Kidney (tissue), 14 donors: Measurements from ENCODE around the gene PDE1C. TPM values are rescaled to one million over a fixed set of nuclear protein-coding genes. Genes with fewer than 3 reads are reported as not detected.
A peak's percentile ranks its signal among the peaks of the same experiment; 100 is the strongest.

Source experiments
- DNase-seq, 5 donors: peaks; one replicate each; pipeline ENCODE4 v3.0.0-alpha.2; 2013 to 2020
- FAIRE-seq: peaks from 2 replicates; lab custom pipeline; 2012; peaks lifted over from hg19 to GRCh38; lab: Jason Lieb, UNC
- H3K27ac ChIP-seq, 2 donors: one replicate each; pipeline ENCODE4 v1.7.0; 2013; ENCODE audit warnings: low read depth in 2 of 2, low read length in 2 of 2, inconsistent platforms in 1 of 2
- H3K27me3 ChIP-seq: one replicate; pipeline ENCODE4 v1.7.1; 2013; ENCODE audit warnings: low read length, inconsistent platforms; ENCODE audit not compliant: control insufficient read depth, insufficient read depth
- H3K36me3 ChIP-seq, 3 donors: one replicate each; pipeline versions ENCODE4 v1.7.0 to v1.7.1; 2013; ENCODE audit warnings: low read length in 3 of 3, control low read depth in 1 of 3, inconsistent platforms in 1 of 3; ENCODE audit not compliant: insufficient read depth in 3 of 3, control insufficient read depth in 2 of 3
- H3K4me1 ChIP-seq, 3 donors: one replicate each; pipeline versions ENCODE4 v1.7.0 to v1.7.1; 2013; ENCODE audit warnings: low read length in 3 of 3, inconsistent platforms in 1 of 3, low read depth in 1 of 3; ENCODE audit not compliant: control insufficient read depth in 2 of 3, insufficient read depth in 2 of 3
- H3K4me3 ChIP-seq, 3 donors: one replicate each; pipeline versions ENCODE4 v1.7.0 to v1.8.1; 2013; ENCODE audit warnings: low read length in 3 of 3, control low read depth in 1 of 3, inconsistent platforms in 1 of 3
- H3K9ac ChIP-seq, 3 donors: one replicate each; pipeline versions ENCODE4 v1.7.0 to v1.7.1; 2013; ENCODE audit warnings: low read length in 3 of 3, control low read depth in 1 of 3, inconsistent platforms in 1 of 3
- H3K9me3 ChIP-seq, 3 donors: one replicate each; pipeline versions ENCODE4 v1.7.0 to v1.7.1; 2013; ENCODE audit warnings: low read length in 3 of 3, control low read depth in 1 of 3, inconsistent platforms in 1 of 3; ENCODE audit not compliant: control insufficient read depth in 2 of 3, insufficient read depth in 1 of 3
- intact Hi-C: fragments of 100-400 bp; cut with DNase I; formaldehyde crosslinking; loops from one replicate; pipeline ENCODE4 v1.11.1; 2022
- polyA plus RNA-seq: library from polyadenylated mRNA; stranded (reverse); fragments of 350-450 nt; fragmentation: Illumina TruSeq; extraction: RNeasy Lipid Tissue Mini Kit (QIAGEN cat#74804); gene quantifications from one replicate; pipeline ENCODE4 v1.2.3, GENCODE V29; 2014; ENCODE audit warnings: low read depth, low replicate concordance; ENCODE audit not compliant: insufficient read depth
- total RNA-seq: library from RNA; stranded (reverse); fragmentation: NEBNext Ultra II Directional; extraction: Animal tissue kit (Norgen Biotek cat#: 25700); gene quantifications from one replicate; pipeline ENCODE4 v1.2.1, GENCODE V29; 2021
- TF ChIP-seq, protein P1 (sequence below): IDR thresholded peaks from 3 replicates; pipeline ENCODE4 v1.5.1; 2012; ENCODE audit warnings: mild to moderate bottlenecking, moderate library complexity, borderline replicate concordance; ENCODE audit not compliant: insufficient read depth; ENCODE audit errors: extremely low read depth
- donor health status: control.
- donor health status: control.
- donor health status: control.
- donor health status: control.
- donor health status: control.
- donor health status: DM: yes; HTN: yes; CAD: no.
- donor health status: Normal renal cell carcinoma (clear cell type).

PDE1C gene
- total and polyA plus RNA-seq, 2 donors from 2014 or later, result 3.3 to 5.5 TPM

DNA sequence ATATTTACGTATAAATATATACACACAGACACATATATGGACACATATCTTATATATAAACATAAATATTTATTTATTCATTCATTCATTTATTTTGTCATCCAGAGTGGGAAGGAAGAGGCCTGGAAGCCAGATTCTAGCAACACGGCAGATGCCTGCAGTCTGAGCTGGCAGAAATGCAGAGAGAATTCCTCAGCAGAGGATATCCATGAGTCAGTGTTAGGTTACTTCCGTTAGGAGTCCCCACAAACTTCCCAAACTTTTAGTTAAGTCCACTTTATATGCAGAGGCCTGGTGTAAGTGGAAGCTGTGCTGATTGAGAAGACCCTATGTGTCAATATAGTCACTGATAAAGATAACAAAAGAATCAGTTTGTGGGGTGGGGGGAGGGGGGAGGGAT, 293.6 kb downstream of the PDE1C start:
- H3K4me3 ChIP-seq, result no peak overlapping the region
- DNase-seq, result no peak
- no peaks in the 10 kb centered on the region for H3K27me3 ChIP-seq
- intact Hi-C loops, result no loop called here
- no peak for FAIRE-seq
- H3K36me3 ChIP-seq, result no peaks in the 10 kb centered on the region
- H3K27ac ChIP-seq, result no peak overlapping the region
- TF ChIP-seq, protein P1, sequence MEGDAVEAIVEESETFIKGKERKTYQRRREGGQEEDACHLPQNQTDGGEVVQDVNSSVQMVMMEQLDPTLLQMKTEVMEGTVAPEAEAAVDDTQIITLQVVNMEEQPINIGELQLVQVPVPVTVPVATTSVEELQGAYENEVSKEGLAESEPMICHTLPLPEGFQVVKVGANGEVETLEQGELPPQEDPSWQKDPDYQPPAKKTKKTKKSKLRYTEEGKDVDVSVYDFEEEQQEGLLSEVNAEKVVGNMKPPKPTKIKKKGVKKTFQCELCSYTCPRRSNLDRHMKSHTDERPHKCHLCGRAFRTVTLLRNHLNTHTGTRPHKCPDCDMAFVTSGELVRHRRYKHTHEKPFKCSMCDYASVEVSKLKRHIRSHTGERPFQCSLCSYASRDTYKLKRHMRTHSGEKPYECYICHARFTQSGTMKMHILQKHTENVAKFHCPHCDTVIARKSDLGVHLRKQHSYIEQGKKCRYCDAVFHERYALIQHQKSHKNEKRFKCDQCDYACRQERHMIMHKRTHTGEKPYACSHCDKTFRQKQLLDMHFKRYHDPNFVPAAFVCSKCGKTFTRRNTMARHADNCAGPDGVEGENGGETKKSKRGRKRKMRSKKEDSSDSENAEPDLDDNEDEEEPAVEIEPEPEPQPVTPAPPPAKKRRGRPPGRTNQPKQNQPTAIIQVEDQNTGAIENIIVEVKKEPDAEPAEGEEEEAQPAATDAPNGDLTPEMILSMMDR, result no peak
- no peaks in the 10 kb centered on the region for H3K9me3 ChIP-seq
- no peak overlapping the region for H3K9ac ChIP-seq
- H3K4me1 ChIP-seq, result no peaks in the 10 kb centered on the region

DNA sequence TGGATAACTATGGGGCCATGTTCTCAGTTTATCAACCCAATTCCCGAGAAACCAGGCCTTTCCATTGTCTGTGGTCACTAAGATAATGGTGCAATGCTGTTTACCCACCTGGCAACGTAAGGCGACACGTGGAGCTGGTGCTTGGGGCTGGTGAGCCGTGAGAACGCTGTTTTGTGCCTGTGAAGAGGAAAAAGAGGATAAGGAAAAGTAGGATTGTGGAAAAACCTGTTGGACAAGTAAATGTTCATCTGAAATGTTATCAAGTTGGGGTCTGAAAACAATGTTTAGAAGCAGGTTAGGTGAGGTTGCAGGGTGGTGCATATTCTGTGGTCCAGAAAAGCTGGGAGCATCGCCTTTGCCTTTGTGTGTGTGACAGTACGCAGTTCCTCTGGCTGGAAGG, 294.7 kb downstream of the PDE1C start:
- no peak overlapping the region for H3K4me3 ChIP-seq
- intact Hi-C loops, result no loop called here
- TF ChIP-seq, protein P1, result no peak
- H3K36me3 ChIP-seq, result no peaks in the 10 kb centered on the region
- no peak overlapping the region for H3K27ac ChIP-seq
- H3K9me3 ChIP-seq, result no peaks in the 10 kb centered on the region
- no peak for FAIRE-seq
- H3K27me3 ChIP-seq, result no peaks in the 10 kb centered on the region
- H3K9ac ChIP-seq, result no peak overlapping the region
- no peaks in the 10 kb centered on the region for H3K4me1 ChIP-seq
- DNase-seq, result peak in 3 of 5 donors; percentile 21 to 51 (median 35)

DNA sequence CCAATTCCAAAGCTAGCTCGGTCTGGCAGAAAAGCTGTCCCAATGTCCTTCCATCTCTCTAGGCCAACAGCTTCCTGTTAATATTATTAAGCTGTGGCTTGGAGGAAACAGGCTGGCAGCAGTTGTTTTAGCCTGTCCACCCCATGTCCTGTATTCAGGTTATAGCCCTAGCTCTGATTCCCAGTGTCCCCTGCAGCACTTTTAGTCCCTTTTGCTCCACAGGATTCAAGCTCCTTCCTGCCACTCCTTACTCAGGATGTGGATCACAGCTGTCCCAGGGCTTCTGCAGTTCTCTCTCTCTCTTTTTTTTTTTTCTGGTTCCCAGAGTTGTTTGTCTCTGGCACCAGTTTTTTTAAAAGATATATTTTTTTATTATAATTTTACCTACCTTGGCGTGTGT, 298.0 kb downstream of the PDE1C start:
- Histone ChIP-seq H3K9me3 (no peaks in the 10 kb centered on the region), H3K4me3 (no peak overlapping the region), H3K27me3 (no peaks in the 10 kb centered on the region), H3K9ac (no peak overlapping the region), H3K36me3 (no peaks in the 10 kb centered on the region), H3K27ac (no peak overlapping the region), H3K4me1 (no peaks in the 10 kb centered on the region)
- TF ChIP-seq, protein P1, result no peak
- no peak for FAIRE-seq
- no peak for DNase-seq
- intact Hi-C loops, result no loop called here
